SKM-1 (cell line): ENCODE data around the gene PTGES2.

ENCODE experiments used
- DNase-seq: peaks from one replicate; lab custom pipeline; 2025; ENCODE audit not compliant: unreplicated experiment; lab: John Stamatoyannopoulos, UW

Gene PTGES2

DNA sequence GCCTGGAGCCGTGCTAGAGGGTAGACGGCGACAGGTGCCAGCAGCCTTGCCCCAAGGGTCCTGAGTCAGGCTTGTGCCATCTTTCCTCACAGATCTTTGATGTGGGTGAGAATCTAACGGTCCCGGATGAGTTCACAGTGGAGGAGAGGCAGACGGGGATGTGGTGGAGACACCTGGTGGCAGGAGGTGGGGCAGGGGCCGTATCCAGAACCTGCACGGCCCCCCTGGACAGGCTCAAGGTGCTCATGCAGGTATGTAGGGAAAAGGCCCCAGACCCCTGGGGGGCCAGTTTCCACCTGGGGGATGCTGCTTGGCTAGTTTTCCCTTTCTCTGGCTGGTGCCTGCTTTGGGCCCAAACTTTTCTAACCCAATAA lies 24.0 kb downstream of the PTGES2 start:
- DNase-seq: no peak

DNA sequence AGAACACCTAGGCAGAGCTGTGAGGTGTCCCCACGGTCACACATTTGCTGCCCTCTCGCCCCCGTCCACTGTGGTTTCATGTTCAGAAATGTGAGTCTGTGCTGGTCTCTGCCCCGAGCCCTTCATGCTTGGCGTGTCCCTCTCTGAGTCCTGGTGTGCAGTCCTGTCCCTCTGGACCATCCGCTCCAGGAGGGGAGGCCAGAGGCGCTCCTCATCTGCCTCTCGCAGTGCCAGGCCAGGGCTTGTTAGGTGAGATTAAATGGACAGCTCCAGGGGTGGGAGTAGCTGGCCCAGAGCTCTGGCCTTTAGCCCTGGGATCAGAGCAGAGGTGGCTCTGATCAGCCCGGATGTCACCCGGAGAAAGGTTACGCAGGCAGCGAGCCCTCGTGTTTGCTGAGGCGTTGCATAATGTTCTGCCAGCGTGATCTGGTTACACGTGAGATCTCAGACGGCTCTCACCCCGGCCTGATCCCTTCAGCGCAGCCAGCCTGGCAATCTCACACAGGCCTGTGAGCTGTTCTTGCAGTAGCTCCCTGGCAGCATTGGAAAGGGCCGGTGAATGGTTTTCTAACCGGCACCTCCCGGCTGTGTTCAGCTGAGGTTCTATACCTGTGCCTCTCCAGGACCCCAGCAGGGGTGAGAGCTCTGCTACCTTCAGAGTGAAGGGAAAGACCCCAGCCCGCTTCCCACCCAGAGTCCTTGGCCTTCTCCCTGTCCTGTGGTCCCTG lies 24.5 kb downstream of the PTGES2 start:
- no peak for DNase-seq

DNA sequence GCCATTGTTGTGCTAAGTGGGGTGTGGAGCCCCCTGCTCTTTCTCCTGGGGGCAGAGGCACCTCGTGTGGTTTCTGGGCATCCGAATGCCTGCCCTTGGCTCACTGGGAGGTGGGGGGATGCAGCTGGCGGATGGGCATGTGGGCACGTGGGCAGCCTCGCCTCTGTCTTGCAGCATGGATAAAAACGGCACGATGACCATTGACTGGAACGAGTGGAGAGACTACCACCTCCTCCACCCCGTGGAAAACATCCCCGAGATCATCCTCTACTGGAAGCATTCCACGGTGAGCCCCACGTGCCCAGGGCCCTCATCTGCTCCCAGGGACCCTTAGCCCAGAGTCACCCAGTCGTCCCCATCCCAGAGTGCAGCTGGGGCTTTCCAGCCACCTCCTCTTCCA lies 25.3 kb downstream of the PTGES2 start:
- DNase-seq: no peak

DNA sequence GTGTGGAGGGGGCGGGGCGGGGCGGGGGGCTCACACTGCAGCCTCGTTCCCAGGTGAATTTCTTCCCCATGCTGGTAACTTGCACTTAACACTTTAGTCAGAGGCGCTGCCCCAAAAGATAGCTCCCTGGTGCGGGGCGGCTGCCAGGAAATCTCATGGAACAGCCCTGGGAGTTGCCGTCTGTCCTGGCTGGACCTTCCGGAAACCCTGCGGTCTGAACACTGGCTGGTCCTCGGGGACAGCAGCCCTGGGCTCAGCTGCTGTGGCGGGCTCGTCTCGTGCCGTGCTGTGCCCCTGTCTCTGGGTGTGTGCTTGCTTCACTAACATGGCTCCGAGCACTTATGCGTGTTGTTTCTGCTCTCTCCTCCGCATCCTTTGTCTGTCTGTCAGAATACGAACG lies 25.8 kb downstream of the PTGES2 start:
- no peak for DNase-seq

DNA sequence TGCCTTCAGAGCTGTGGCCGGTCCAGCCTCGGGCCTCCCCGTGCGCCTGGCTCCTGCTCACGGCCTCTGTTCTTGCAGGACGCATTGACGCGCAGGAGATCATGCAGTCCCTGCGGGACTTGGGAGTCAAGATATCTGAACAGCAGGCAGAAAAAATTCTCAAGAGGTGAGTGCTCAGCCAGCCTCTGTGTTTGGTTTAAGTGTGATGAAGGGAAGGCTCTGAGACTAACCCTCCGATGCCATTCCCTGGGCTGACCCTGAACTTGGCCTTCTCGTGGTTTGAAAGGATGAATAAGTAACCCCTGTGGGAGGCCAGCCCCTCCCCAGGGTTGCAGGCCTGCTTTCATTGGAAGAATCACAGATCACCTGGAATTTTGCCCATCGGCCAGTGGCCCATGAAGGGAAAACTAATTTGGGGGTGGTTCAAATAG lies 26.3 kb downstream of the PTGES2 start:
- no peak for DNase-seq

DNA sequence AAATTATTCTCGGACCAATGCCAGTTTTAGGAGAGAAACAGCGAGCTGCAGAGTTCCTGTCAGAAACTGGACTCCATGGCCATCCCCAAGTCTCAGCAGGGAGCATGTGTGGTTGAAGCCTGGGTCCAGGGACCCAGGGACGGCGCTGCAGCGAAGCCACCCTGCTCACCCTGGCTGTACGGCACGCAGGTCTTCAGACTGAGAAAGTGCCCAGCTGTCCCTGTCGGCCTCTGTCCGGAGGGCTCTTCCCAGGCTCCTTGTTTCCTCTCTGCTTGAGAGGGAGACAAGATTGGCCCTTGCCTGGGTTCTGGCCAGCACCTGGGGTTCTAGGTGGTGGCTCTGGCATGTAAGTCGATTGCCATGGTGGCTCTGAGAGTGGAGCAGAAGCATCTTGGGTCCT lies 26.9 kb downstream of the PTGES2 start:
- no peak for DNase-seq

DNA sequence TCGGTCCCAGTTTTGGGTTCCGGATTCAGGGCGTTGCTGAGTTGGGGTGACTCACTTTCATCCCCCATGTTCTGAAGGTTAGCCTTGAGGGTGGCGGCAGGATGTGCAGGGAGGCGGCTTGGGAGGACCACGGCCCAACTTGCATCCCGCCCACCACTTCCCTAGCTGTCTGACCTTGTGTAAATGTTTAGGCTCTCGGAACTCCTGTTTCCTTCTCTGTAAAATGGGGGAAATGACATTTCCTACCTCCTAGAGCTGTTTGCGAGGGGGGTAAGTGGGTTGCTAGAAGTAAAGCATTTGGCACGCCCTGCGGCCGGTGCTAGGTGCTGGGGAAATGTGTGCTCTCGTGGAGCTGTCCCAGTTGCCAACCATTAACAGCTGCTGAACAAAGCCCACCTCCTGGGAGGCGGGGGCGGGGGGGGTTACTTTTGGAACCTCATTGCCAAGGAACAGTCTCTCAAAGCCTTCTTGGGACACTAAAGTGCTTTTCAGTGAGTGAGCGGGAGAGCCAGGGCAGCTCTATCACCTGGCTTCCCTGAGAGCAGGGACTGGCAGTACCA lies 27.5 kb downstream of the PTGES2 start:
- DNase-seq: no peak

DNA sequence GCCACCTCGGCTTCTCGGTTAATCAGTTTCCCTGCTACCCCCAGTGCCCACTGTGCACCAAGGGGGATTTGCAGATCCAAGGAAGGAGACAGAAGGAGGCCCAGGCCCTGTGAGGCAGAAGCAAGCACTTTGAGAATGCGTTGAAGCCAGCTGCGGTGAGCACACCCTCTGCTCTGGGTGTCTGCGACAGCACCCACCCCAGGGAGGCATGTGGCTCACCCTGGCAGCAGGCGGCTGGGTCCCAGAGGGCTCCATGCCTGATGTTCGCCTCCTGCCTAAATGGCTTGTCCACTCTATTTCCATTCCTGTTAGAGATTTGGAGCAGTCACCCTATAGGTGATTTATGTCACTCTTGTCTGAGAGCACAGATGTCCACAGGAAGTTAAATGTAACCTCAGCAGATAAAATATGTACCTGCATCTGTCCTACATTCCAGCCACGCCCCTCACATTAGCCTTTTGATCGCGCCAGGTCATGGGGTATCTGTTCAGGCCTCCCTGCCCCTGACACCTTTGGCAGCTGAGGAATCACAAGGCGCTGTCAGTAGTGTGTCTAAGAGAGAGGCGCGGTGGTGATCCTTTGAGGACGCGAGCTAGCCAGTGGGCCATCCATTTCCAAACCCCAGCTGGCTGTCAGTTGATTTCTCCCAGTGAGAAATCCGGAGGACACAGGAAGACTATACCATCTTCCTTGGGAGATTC lies 28.1 kb downstream of the PTGES2 start:
- DNase-seq: no peak

DNA sequence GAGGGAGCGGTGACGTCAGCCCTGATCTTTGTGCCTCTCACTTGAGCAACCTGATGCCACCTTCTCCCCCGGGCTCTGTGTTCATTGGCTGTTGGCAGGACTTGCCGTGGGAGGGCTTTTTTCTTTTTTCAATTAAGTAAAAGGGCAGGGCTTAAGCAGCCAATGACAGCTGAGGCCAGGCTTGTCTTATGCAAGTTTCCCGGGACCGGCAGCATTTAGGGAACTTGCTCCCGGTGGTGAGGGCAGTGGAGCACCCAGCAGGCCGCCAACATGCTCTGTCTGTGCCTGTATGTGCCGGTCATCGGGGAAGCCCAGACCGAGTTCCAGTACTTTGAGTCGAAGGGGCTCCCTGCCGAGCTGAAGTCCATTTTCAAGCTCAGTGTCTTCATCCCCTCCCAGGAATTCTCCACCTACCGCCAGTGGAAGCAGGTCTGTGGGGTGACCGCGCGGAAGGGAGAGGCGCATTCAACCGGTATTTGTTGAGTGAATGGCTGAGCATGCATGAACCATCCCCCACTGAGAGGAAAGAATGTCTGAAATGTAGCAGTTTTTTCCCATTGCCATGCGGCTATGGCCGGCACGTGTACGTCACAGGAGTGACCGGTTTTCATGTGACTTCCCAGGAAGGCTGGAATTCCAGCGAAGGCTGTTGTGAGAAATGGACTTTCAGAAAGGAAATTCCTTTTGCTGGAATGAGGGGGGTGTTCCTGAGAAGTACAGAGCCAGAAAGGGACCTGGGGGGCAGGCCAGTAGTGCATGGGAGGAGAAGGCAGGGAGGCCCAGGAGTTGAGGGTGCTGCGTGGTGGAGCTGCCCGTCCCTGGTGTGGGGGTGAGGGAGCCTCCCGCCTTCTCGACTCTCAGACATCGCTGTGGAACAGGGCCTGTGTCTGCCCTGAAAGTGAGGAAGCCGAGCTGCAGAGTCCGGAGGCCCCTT lies 29.0 kb downstream of the PTGES2 start:
- DNase-seq: peak; percentile 95

DNA sequence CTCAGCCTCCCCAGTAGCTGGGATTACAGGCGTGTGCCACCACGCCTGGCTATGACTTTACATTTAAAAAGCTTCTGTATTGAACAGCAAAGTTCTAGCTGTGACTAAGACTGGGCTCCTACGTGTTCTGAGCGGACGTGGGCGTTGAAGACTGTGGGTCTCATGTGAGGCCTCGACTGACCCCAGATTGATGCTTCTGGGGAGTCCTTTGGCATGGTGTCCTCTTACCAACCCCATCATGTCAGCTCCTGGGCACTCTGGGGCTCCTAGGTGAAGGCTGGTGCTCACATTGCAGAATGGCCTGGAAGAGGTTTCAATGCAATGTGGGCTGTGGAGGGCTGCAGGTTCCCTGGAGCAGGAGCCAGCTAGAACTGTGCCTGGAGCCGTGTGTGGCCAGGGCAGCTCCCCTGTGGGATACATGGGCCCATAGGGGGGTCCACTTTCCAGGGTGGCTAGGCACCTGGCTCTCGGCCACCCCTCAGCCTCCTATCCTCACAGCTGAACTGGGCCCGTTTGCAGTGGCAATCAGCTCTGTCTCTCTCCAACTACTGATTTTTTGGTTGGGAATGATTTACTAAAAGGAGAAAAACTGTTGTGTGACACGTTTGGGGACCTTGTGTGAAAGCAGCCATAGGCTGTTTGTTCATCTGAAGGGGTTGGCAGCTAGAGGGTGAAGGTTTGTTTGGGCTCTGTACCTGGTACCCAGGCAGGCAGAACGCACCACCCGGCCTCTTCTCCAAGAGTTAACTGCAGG lies 29.8 kb downstream of the PTGES2 start:
- DNase-seq: no peak

DNA sequence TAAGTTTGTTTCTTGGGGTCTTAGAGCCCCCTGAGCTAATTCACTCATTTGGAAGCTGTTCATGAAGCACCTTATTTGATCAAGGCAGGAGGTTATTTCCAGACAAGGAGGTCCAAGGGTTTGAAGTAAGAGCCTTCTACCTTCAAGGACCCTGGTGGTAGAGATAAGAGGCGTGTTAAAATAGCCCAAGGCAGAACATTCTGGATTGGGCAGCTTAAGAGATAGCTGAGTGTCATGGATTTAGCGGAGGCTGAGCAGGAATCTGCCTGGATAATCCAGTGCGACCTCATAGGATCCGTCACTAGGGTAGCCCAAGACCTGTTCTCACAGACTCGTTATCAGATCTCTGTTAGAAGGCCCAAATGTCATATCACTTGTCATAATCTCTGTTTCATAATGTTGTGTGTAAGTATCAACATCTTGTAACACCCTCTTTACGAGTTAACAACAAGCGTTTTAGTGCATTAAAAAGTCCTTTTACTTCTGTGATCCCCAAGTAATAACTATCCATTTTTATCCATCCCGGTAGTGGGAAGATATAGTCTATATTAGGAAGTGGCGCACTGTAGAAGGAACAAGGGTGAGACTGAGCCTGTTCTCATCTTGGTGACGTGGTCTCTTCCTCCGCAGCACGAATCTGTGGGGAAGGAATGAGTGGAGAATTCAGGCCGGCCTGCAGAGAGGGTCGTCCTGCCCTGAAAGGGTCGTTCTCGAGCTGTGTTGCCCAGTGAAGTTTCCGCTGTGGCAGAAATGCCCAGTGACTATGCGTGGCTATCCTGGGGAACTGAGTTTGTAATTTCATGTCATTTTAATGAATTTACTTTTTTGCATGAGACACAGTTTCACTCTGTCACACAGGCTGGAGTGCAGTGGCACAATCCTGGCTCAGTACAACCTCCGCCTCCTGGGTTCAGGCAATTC lies 30.7 kb downstream of the PTGES2 start:
- DNase-seq: no peak

DNA sequence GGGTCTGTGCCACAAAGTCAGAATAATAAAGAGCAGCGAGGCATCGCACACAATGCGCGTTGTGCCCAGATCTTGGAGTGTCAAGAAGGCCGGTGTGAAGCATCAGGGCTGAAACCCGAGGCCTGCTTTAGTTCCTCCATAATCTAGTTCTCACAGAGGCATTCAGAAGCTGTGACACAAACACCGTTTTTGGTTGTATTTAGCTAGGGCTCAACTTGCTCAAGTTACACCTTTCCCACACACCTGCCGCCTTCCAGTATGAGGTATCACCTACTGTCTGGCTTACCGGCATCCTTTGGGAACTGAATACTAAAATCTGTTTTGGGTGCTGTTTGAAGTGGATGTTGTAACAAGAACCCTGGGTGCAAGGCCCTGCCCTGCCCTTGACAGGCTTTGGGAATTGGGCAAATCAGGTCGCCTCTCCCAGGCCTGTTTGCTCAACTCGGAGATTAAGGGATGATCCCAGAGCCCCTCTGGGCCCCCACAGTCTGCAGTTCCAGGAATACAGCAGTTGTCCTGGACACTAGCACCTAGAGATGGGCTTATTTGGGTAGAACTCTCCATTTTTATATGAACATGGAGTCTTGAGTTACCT lies 32.5 kb downstream of the PTGES2 start:
- no peak for DNase-seq

DNA sequence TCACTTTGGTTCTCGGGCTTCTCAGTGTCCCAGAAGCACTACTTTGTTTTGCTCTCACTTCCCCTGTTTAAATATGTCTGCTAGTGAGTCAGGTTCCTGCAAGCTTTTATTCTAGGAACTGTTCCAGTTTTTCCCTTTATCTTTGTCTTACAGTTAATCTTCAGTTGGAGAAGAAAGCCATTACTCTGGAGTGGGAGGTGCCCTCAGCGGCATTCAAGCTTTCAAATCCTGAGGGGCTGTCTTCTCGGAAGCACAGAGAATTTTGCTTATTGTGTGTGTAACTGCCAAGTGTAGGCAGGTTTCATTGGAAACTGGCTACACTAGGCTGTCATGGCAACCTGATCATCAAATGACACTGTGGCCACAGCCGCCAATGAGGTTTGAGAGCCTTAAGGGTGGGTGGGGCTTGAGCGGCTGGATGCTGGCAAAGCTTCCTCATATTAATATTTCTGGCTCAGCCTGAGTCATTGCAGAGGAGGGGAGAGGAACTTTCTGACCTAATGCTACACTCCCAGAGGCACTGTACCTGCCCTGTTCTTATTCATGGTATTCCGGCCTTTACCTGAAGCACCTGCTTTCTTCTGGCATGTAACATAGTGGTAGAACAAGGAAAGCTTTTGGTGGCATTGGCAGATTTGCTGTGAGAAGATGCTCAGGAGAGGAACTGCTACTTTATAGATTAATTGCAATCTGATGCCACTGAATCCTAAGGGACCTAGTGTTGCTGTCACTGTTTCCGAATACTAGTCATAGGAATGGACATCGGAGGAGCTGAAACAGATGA lies 33.2 kb downstream of the PTGES2 start:
- peak; percentile 93 for DNase-seq

DNA sequence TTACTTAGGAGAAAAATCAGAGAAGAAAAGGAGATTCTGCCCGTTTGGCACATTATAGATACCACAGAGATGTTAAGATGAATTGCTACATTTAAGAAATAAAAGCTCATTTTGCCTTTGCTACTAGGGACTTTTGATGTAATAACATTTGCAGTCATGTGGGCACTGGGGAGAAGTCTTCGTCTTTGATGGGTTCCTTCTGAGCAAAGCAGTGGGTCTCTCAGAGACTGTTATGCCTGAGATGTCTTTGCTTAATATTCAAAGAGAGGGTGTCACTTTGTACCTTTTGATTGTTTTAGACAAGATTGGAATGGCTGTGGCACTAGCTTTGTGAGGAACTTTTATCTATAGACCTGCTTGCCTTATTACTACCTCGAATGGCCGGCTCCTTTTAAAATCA lies 34.5 kb downstream of the PTGES2 start:
- no peak for DNase-seq

DNA sequence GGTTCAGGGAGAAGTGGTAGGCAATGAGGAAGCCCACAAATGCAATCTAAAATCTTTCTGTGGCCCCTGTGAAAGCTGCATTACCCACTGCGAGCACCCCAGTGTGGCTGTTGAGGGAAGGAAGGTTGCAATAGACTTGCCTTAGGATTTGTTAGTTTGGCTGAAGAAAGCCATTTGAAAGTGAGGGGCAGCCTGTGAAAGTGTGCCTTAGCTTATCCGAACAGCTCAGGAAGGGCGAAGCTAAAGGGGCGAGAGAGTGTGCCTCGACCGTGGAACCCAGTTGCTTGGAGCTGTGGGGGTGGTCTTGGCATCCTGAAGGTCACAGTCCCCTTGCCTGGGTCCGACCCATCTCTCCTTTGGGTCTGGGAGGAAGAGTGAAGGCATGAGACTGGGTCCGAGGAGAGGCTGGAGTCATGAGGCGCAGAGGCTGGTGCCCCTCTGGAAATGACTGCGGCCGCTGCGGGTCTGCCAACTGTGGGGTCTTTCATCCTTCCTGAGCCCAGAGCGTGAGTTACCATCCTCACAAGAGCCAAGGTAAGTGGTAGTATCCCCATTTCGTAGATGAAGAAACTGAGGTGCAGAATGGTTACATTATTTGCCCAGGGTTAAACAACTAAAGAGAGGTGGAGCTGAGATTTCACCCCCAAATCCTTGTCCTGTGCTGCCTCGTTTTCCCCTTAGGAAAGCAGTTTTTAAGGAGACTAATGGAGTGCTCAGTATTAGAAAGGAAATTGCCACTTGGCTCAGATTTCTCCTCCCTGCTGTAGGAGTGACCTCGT lies 35.1 kb downstream of the PTGES2 start:
- DNase-seq: no peak

DNA sequence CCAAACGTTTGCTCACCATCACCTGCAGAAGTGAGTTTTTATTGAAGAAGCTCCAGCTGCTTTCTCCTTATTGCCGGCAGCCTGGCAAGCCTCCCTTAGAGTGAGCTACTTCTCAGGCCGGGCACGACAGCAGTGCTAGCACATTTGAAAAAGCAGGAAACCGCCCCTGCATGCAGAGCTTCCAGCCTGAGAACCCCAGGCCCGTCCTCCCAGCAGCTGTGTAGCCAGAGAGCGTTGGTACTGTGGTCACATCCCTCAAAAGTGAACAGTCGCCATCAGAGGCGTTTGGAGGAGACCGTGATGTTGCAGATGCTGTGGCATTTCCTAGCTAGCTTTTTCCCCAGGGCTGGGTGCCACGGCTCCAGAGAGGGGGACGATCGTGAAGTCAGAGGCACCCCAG lies 36.0 kb downstream of the PTGES2 start:
- DNase-seq: no peak

DNA sequence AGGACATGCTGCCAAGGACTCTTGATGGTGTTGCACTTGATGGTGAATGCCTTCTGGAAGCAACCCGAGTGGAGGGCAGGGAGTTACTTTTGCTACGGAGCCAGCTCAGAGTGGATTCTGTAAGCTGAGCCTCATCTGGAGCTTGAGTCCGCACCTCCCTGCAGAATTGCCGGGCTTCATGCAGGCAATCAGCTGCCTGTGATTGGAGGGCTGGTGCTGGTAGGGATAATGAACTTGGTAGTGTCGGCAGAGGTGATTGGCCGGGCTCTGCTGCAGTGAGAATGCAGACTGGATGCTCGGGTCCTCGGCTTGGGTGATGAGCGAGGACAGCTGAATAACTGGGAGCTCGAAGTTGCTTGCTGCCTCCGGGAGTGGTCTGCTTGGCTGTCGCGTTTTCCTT lies 36.4 kb downstream of the PTGES2 start:
- no peak for DNase-seq

DNA sequence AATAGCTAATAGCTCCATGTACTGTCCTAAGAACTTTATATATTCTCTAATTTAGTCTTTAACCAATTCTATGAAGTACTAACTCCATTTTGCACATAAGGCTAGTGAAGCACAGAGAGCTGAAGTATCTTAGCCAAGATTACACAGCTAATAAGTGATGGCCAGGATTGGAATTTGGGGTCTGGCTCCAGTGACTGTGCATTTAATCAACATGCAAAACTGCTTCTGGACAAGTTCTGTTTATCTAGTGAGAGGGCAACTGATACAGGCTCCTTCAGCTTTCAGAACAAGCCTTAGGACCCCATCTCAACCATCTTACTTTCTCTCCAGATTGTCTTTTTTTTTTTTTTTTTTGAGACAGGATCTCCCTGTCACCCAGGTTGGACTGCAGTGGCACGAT lies 38.2 kb downstream of the PTGES2 start:
- no peak for DNase-seq
